Measurements from ENCODE around the gene ITPKB.
"Not testable (repeated sequence)": the region's sequence is repeated elsewhere in the genome, so short reads cannot be mapped to it uniquely, and the experiment has no call there.

Gene ITPKB

GRCh38 chr1:226625326-226625725, 113.8 kb downstream of the ITPKB start:
- TF ChIP-seq CTCF (IDR thresholded peaks at IDR 0.05; ENCODE audit: borderline replicate concordance, insufficient read depth, low read depth, low read length) = no peak

GRCh38 chr1:226624526-226624925, 114.6 kb downstream of the ITPKB start:
- no peak for TF ChIP-seq CTCF (IDR thresholded peaks at IDR 0.05; ENCODE audit: borderline replicate concordance, insufficient read depth, low read depth, low read length)
- no peak overlapping the region for H3K4me3 ChIP-seq (ENCODE audit: low read depth, low read length)

More at GRCh38 chr1:226625326-226625725, 113.8 kb downstream of the ITPKB start:
- H3K4me3 ChIP-seq (ENCODE audit: low read depth, low read length) = no peak overlapping the region

GRCh38 chr1:226622012-226622411, 117.1 kb downstream of the ITPKB start:
- TF ChIP-seq CTCF (IDR thresholded peaks at IDR 0.05; ENCODE audit: borderline replicate concordance, insufficient read depth, low read depth, low read length) = no peak
- no peak overlapping the region for H3K4me3 ChIP-seq (ENCODE audit: low read depth, low read length)

GRCh38 chr1:226619031-226619430, 120.1 kb downstream of the ITPKB start:
- no peak for TF ChIP-seq CTCF (IDR thresholded peaks at IDR 0.05; ENCODE audit: borderline replicate concordance, insufficient read depth, low read depth, low read length)
- H3K4me3 ChIP-seq (ENCODE audit: low read depth, low read length) = no peak overlapping the region

GRCh38 chr1:226618380-226618779, 120.7 kb downstream of the ITPKB start:
- no peak for TF ChIP-seq CTCF (IDR thresholded peaks at IDR 0.05; ENCODE audit: borderline replicate concordance, insufficient read depth, low read depth, low read length)
- no peak overlapping the region for H3K4me3 ChIP-seq (ENCODE audit: low read depth, low read length)

- H3K4me3 ChIP-seq (ENCODE audit: low read depth, low read length) = not testable (repeated sequence)
Measured at GRCh38 chr1:226617719-226618118, 121.4 kb downstream of the ITPKB start.

- no peak for TF ChIP-seq CTCF (IDR thresholded peaks at IDR 0.05; ENCODE audit: borderline replicate concordance, insufficient read depth, low read depth, low read length)
- H3K4me3 ChIP-seq (ENCODE audit: low read depth, low read length) = no peak overlapping the region
Measured at GRCh38 chr1:226617109-226617508, 122.0 kb downstream of the ITPKB start.

- no peak overlapping the region for H3K4me3 ChIP-seq (ENCODE audit: low read depth, low read length)
- no peak for TF ChIP-seq CTCF (IDR thresholded peaks at IDR 0.05; ENCODE audit: borderline replicate concordance, insufficient read depth, low read depth, low read length)
Measured at GRCh38 chr1:226616636-226617035, 122.4 kb downstream of the ITPKB start.
